GM19099 (cell line): Measurements from ENCODE around the gene TM2D3.

Experiments
- POLR2A ChIP-seq: IDR thresholded peaks from 3 replicates; pipeline ENCODE4 v1.6.1; 2011; ENCODE audit warnings: low read depth; ENCODE audit not compliant: insufficient read length; ENCODE audit errors: extremely low read depth

TM2D3 gene

DNA sequence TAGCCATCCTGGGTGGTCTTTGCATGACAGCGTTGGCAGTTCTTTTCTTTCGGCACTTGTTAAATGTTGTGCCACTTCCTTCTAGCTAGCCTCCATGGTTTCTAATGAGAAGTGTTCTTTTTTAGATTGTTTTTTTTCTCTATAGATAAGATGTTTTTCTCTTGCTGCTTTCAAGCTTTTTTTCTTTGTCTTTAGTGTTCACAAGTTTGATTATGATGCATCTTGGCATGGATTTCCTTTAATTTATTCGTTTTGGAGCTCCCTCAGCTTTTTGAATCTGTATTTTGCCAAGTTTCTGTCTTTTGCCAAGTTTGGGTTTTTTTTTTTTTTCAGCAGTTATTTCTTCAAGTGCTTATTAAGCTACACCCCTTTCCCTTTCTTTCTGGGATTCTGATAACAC lies 53.1 kb downstream of the TM2D3 start:
- no peak for TF ChIP-seq POLR2A

DNA sequence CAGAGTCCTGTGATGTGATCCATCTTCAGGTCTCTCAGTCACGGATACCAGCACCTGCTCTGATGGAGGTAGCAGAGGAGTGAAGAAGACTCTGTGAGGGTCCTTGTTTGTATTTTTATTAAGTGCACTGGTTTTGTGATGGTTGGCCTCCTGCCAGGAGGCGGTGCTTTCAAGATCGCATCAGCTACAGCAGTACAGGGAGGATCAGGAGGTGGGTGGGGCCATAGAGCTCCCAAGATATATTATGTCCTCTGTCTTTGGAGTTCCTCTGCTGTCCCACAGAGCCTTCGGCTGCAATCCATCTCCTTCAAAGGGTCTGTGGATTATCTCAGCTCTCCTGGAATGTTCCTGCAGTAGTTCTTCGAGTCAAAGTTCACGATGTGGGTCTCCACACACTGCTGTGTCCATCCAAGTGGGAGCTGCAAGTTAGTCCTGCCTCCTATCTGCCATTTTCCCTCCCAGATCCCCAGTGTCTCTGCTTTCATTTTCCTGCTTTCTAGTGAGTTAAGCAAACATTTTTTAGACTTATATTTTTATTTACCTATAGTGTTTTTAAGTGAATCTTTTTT lies 54.7 kb downstream of the TM2D3 start:
- TF ChIP-seq POLR2A: no peak

DNA sequence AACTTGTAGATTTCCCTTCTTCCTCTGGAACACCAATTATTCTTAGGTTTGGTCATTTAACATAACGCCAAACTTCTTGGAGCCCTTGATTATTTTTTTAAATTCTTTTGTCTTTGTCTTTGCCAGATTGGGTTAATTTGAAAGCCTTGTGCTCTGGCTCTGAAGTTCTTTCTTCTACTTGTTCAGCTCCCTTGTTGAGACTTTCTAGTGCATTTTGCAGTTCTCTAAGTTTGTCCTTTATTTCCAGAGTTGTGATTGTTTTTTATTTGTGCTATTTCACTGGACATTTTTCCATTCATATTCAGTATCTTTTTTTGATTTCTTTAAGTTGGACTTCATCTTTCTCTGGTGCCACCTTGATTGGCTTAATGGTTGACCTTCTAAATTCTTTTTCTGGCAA lies 55.5 kb downstream of the TM2D3 start:
- TF ChIP-seq POLR2A: no peak
